ENCODE results near the gene SPATA25.
"Not testable (repeated sequence)": the region's sequence is repeated elsewhere in the genome, so short reads cannot be mapped to it uniquely, and the experiment has no call there.

Gene SPATA25

GRCh38 chr20:45896641-45897161, 9.3 kb upstream of the SPATA25 start:
- FAIRE-seq (no peak), DNase-seq (ENCODE audit: insufficient read length, low spot score) (no peak)

DNA sequence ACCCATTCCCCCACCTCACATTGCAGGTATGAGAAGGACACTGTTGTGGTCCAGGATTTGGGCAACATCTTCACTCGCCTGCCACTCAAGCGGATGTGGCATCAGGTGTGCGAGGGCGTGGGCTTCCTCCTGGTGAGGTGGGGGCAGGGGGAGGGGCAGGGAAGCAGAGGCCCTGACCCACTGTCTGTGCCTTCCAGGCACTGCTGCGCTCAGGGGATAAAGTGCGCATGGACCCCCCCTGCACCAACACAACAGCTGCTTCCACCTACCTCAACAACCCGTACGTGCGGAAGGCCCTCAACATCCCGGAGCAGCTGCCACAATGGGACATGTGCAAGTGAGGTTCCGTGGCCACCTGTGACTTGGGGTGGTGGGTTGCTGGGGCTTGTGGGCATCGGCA, 7.4 kb upstream of the SPATA25 start:
- DNase-seq (ENCODE audit: insufficient read length, low spot score) (no peak), FAIRE-seq (no peak)

GRCh38 chr20:45893831-45894230, 6.4 kb upstream of the SPATA25 start:
- DNase-seq (ENCODE audit: insufficient read length, low spot score) (no peak), FAIRE-seq (no peak)

DNA sequence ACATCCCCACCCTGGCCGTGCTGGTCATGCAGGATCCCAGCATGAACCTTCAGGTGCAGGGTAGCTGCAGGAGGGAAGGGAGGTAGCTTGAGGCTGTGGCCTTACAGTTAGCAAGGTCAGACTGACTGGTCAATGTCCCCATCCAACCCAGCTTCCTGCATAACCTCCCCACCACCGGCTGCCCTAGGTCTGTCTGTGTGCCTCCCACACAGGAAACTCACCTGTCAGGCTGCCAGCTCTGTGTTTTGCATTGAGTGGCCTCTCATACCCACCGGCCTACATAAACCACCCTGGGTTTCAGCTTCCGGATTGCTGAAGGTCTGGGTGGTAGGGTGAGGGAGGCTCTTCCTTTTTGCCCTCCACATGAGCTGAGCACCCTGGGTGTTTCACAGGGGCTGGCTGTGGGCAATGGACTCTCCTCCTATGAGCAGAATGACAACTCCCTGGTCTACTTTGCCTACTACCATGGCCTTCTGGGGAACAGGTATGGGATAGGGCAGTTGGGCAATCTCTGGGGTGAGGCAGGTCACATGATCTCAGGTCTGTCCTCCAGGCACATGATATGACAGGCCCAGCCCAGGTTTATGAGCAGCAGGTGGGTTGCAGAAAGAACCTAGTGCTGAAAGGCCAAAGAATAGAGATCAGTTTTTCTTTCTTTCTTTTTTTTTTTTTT, 5.5 kb upstream of the SPATA25 start:
- FAIRE-seq (peak; percentile 36), DNase-seq (ENCODE audit: insufficient read length, low spot score) (no peak)

DNA sequence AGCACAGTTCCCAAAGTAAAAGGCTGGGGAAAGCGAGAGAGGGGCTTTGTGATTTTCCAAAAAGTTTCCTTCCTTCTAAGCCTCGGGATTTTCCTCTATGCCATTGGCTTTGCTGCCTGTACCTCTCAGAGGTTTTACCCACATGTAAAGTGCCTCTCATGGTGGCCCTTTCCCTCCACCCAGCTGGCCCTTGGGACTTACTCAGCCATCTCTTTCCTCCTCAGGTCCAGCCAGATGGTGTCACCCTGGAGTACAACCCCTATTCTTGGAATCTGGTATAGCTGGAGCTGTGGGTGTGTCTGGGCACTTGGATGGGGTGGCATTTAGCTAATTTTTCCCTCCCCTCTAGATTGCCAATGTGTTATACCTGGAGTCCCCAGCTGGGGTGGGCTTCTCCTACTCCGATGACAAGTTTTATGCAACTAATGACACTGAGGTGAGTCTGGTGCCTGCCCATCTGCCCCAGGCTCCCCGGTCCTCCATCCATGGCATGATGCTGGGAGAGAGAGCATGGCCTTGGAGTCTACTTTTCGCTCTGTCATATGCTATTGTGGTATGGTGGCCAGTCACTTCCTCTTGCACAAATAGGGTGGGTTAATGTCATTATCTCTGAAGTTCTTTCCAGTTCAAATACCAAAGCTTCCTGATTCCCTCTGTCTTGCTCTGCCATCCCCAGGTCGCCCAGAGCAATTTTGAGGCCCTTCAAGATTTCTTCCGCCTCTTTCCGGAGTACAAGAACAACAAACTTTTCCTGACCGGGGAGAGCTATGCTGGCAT, 4.8 kb upstream of the SPATA25 start:
- FAIRE-seq: peak; percentile 79
- peak; percentile 73 for DNase-seq (ENCODE audit: insufficient read length, low spot score)

DNA sequence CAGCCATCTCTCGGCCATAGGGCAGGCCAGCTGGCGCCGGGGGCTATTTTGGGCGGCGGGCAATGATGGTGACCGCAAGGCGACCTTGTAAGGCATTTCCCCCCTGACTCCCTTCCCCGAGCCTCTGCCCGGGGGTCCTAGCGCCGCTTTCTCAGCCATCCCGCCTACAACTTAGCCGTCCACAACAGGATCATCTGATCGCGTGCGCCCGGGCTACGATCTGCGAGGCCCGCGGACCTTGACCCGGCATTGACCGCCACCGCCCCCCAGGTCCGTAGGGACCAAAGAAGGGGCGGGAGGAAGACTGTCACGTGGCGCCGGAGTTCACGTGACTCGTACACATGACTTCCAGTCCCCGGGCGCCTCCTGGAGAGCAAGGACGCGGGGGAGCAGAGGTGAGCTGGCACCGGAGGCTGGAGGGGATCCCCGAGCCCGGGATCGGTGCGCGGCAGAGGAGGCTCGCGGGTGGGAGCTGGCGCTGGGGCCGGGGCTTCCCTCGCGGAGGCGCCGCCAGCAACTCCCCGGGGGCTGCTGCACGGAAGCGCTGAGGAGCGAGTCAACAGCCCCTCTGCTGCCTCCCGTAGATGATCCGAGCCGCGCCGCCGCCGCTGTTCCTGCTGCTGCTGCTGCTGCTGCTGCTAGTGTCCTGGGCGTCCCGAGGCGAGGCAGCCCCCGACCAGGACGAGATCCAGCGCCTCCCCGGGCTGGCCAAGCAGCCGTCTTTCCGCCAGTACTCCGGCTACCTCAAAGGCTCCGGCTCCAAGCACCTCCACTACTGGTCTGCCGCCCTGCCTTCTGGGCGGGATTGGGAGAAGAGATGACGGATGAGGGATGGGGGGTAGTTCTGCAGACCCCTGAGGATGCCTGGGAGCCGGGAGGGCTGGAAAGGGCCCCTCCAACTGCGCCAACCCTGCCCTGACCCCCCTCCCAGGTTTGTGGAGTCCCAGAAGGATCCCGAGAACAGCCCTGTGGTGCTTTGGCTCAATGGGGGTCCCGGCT, 3.9 kb upstream of the SPATA25 start, which contains the start of the genes CTSA and NEURL2:
Gene CTSA, plus strand, starts transcription at position 351 of the 999 bp plus-strand sequence. Its CDS starts 234 bp downstream, at position 585.
Gene NEURL2, minus strand, starts transcription at position 224 of the 999 bp plus-strand sequence. Its CDS starts 217 bp downstream, at position 7.
- peak; percentile 100 for DNase-seq (ENCODE audit: insufficient read length, low spot score)
- FAIRE-seq: peak; percentile 94

DNA sequence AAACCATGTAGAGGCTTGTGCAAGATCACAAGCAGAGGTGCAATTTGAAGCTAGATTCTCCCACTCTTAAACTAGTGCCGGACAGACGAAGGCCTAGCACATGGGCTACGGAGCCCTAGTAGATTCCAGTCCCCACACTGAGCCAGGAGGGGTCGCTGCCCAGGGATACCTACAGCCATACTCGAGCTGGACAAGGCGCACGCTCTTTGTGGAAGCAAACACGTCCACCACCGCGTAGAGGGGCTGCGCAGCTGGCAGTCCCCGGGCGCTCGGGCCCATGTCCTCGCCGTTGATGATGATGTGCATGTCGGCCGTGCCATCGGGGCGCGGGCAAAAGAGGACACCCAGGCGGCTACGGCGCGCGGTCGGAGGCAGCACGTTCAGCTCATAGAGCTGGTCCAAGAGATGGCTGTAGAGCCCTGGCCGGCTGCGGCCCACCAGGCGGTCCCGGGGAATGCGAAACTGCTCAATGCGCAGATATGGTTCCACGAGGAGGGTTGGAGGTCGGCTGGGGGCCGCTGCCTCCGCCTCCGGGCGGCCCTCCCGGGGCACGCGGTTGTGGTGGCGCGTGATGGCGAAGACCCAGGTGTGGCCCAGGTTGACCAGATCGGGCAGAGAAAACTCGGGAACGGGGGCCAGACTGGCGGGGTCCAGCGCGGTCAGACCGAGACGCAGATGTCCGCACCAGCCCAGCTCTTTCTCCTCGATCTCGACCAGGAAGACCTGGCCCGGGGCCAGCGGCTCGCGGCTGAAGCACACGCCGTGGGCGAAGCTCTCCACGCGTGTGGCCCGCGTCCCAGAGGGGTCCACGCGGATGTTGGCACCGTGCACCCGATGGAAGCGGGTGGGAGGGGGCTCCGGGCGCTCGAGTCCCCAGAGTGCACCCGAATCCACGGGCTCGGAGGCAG, 2.9 kb upstream of the SPATA25 start:
- peak; percentile 76 for FAIRE-seq
- DNase-seq (ENCODE audit: insufficient read length, low spot score): no peak

- no peak for FAIRE-seq
- DNase-seq (ENCODE audit: insufficient read length, low spot score): no peak
These were observed 1.3 kb upstream of the SPATA25 start for GRCh38 chr20:45888681-45889080.

DNA sequence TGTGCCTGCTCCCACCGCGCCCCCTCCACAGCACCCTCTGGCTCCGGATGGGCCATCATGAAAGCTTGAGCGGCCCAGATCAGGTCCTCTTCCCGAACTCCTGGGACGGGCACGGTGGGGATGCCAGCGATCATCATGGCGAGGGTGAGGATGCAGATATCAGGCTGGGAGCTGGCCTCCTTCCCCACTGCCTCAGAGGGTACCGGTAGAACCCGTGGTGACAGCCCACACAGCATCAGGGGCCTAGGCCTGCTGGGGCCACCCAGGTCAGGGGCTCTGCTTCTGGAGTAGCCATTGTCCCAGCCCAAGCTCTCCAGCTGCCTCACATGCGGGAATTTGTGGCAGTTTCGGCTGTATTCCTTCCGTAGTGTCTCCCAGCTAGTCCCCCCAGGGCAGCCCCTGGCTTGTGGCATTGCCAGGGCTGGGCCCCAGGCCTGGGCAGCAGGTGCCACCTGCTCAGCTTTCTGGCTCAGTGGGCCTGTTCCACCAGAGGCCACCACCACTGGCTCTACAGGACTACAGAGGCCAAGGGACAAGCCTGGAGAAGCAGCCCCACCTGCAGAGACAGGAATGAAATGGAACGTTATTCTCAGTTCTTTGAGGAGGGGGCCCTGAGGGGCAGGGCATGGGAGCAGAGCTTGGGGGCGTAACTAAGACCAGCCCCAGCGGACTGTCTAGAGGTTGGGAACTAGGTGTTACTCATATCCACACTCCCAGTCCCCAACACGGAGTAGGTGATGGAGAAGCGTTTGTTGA, 654 bp downstream of the SPATA25 start:
- FAIRE-seq (no peak), DNase-seq (ENCODE audit: insufficient read length, low spot score) (no peak)

- DNase-seq (ENCODE audit: insufficient read length, low spot score) (no peak), FAIRE-seq (no peak)
These were observed 4.3 kb downstream of the SPATA25 start for GRCh38 chr20:45883100-45883469.

GRCh38 chr20:45882469-45883099, 4.8 kb downstream of the SPATA25 start:
- DNase-seq (ENCODE audit: insufficient read length, low spot score) (no peak), FAIRE-seq (no peak)

- FAIRE-seq (peak; percentile 100), DNase-seq (ENCODE audit: insufficient read length, low spot score) (peak; percentile 100)
These were observed 6.2 kb downstream of the SPATA25 start, which contains the start of gene ZSWIM1 for GRCh38 chr20:45880988-45881788. ZSWIM1 (plus strand) TSS chr20:45881227; CDS start chr20:45882593, 1,366 bp downstream.

DNA sequence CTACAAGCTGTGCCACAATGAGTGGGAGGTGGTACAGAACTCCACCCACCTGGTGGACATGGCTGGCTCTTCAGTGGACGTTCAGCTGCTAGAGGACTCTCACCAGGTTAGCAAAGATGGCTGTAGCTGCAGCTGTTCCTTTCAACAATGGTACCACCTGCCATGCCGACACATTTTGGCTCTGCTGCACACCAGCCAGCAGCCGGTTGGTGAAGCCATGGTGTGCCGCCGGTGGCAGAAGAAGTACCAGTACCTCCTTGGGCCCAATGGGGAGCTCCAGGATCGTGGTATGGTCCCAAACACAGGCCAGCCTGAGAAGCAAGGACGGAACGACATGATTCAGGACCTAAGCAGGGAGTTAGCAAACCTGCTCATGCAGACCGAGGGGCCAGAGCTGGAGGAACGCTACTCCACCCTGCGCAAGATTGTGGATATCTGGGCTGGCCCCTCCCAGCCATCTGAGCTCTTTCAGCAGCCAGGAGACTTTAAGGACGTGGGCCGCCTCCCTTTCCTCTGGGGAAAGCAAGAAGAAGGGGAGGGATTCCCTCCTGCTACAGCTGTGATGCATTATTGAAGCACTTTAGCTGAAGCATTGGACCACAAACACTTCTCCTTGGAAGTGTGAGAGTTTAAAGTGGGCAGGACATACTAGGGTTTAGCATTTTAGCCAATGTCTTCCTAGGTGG, 9.2 kb downstream of the SPATA25 start:
- peak; percentile 16 for FAIRE-seq
- no peak for DNase-seq (ENCODE audit: insufficient read length, low spot score)

- FAIRE-seq: no peak
- no peak for DNase-seq (ENCODE audit: insufficient read length, low spot score)
These were observed 12.8 kb downstream of the SPATA25 start for GRCh38 chr20:45874576-45874975.

- not testable (repeated sequence) for DNase-seq (ENCODE audit: insufficient read length, low spot score); FAIRE-seq
These were observed 13.3 kb downstream of the SPATA25 start for GRCh38 chr20:45874104-45874481.

- FAIRE-seq: no peak
- no peak for DNase-seq (ENCODE audit: insufficient read length, low spot score)
These were observed 13.9 kb downstream of the SPATA25 start for GRCh38 chr20:45873409-45874103.

All from HTR-8/SVneo (cell line).